Panc1 (cell line): ENCODE data around the gene CEP41. TPM values are rescaled to one million over a fixed set of nuclear protein-coding genes. Genes with fewer than 3 reads are reported as not detected.

ENCODE experiments used
- ATAC-seq: fragments of 200-7000 bp; cut with Tn5 transposase; 2 replicates; pipeline ENCODE4 v1.9.1; 2020; ENCODE audit warnings: mild to moderate bottlenecking, moderate library complexity
- BruUV-seq: library from RNA; stranded (reverse); fragments of 400-500 nt; replicated peaks from 2 replicates; lab custom pipeline; 2021; lab: Mats Ljungman, UMichigan
- CTCF ChIA-PET: fragments of 300-600 bp; sonication (Branson Sonifier 250); formaldehyde crosslinking; loops from one replicate; lab custom pipeline; 2022; ENCODE audit warnings: antibody characterized with exemption; lab: Charles Lee
- POLR2A ChIA-PET: fragments of 300-600 bp; sonication (Branson Sonifier 250); formaldehyde crosslinking; loops from one replicate; lab custom pipeline; 2022; ENCODE audit warnings: antibody characterized with exemption; lab: Charles Lee
- DNase-seq: peaks from one replicate; pipeline ENCODE4 v3.0.0-alpha.2; 2010; ENCODE audit warnings: low read depth, low spot score
- H3K27ac ChIP-seq: 2 replicates; pipeline ENCODE4 v1.5.1; 2011; ENCODE audit warnings: mild to moderate bottlenecking, low read length, inconsistent platforms
- H3K27me3 ChIP-seq: fragments of 200-500 bp; sonication (Bioruptor generic); 2 replicates; pipeline ENCODE4 v1.6.0; 2014; ENCODE audit warnings: low read length, inconsistent platforms; ENCODE audit not compliant: control insufficient read depth, insufficient read depth
- H3K36me3 ChIP-seq: fragments of 200-500 bp; sonication (Bioruptor generic); 2 replicates; pipeline ENCODE4 v1.5.1; 2014; ENCODE audit warnings: inconsistent platforms, mild to moderate bottlenecking, low read length, moderate library complexity; ENCODE audit not compliant: control insufficient read depth, insufficient read depth
- H3K4me1 ChIP-seq: 2 replicates; pipeline ENCODE4 v1.5.1; 2011; ENCODE audit warnings: inconsistent platforms, mild to moderate bottlenecking, low read length, moderate library complexity; ENCODE audit not compliant: control insufficient read depth, insufficient read depth
- H3K4me3 ChIP-seq, 2 experiments: 2 replicates each; pipeline ENCODE4 v1.5.1; 2011 to 2012; ENCODE audit warnings: low read depth in 2 of 2, low read length in 2 of 2, mild to moderate bottlenecking in 2 of 2, inconsistent platforms in 1 of 2, moderate library complexity in 1 of 2
- H3K9me3 ChIP-seq: fragments of 200-500 bp; sonication (Bioruptor generic); 2 replicates; pipeline ENCODE4 v1.5.1; 2014; ENCODE audit warnings: low read depth, mild to moderate bottlenecking, inconsistent platforms, low read length, moderate library complexity; ENCODE audit not compliant: control insufficient read depth, insufficient read depth
- POLR2AphosphoS5 ChIP-seq: IDR thresholded peaks from 2 replicates; pipeline ENCODE4 v1.6.1; 2012; ENCODE audit warnings: mild to moderate bottlenecking, low read depth, low read length, moderate library complexity
- SIN3A ChIP-seq: IDR thresholded peaks from 2 replicates; pipeline ENCODE4 v1.6.1; 2012; ENCODE audit warnings: low read depth, mild to moderate bottlenecking, low read length, moderate library complexity, borderline replicate concordance; ENCODE audit not compliant: insufficient read depth
- TCF7L2 ChIP-seq: IDR thresholded peaks from 2 replicates; pipeline ENCODE4 v1.6.1; 2011; ENCODE audit warnings: mild to moderate bottlenecking, low read depth, low read length, inconsistent platforms
- in situ Hi-C: cut with HindIII; loops from 2 replicates; pipeline ENCODE4 v1.10.0; 2016; ENCODE audit warnings: low sequenced_read_pairs, low pct_unique_long_range_greater_than_20kb
- intact Hi-C: fragments of 100-400 bp; cut with micrococcal nuclease; formaldehyde crosslinking; loops from one replicate; pipeline ENCODE4 v1.10.0; 2022; ENCODE audit not compliant: unreplicated experiment
- total RNA-seq: library from RNA; stranded (reverse); gene quantifications from one replicate; pipeline ENCODE4 v1.2.1, GENCODE V29; 2021; ENCODE audit not compliant: unreplicated experiment
- TF ChIP-seq, protein P1 (sequence below): fragments of 450-650 bp; IDR thresholded peaks from 2 replicates; pipeline ENCODE4 v1.5.1; 2017; ENCODE audit warnings: mild to moderate bottlenecking
- TF ChIP-seq, protein P2 (sequence below), 2 experiments: IDR thresholded peaks; 2 replicates each; pipeline ENCODE4 v1.6.1; 2011 to 2012; ENCODE audit warnings: low read depth in 2 of 2, control low read depth in 1 of 2, low read length in 1 of 2, mild to moderate bottlenecking in 1 of 2, moderate library complexity in 1 of 2; ENCODE audit not compliant: insufficient read depth in 1 of 2

Gene CEP41
- total RNA-seq, 1 experiment from 2014 or later = 13.2 TPM

DNA sequence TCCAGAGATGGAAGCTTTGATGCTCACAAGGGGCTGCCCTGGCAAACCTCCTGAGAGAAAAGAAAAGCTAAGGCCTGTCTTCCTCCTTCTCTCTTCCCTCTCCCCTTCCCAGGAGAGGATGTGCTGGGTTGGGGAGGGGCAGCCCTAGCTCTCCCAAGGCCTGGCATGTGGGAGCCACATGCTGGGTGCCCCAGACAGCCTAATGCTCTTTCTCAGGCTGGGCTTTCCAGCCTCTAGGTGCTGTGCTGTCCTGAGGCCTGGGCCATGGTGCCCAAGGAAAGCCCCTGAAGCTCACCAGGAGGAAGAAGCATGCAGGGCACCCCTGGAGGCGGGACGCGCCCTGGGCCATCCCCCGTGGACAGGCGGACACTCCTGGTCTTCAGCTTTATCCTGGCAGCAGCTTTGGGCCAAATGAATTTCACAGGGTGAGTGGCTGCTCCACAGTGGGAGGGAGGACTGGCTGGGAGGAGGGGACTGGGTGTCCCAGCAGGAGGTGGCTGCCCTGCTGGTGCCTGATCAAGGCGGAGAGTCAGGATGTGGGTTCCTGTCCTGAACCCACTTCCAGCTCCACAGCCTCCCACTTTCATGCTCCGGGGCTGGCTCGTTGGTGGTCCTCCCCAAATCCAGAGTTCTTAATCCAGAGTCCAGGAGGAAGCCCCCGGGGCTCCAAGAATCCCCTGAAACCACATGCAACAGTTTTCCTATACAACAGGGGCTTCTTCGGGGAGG is 94.5 kb downstream of the CEP41 start:
- no peak overlapping the region for H3K27ac ChIP-seq
- no TSS peak for BruUV-seq
- DNase-seq (no peak), ATAC-seq (no peak)
- ChIA-PET CTCF (no interaction called here), POLR2A (no interaction called here)
- H3K4me1 ChIP-seq = no peaks in the 10 kb centered on the region
- H3K4me3 ChIP-seq = no peak overlapping the region
- peaks cover 4% of the 10 kb centered on the region; the same call in 1 of the 2 replicates for H3K9me3 ChIP-seq
- in situ Hi-C loops = no loop called here
- H3K27me3 ChIP-seq = no peaks in the 10 kb centered on the region
- no peaks in the 10 kb centered on the region for H3K36me3 ChIP-seq
- TF ChIP-seq, protein P1, sequence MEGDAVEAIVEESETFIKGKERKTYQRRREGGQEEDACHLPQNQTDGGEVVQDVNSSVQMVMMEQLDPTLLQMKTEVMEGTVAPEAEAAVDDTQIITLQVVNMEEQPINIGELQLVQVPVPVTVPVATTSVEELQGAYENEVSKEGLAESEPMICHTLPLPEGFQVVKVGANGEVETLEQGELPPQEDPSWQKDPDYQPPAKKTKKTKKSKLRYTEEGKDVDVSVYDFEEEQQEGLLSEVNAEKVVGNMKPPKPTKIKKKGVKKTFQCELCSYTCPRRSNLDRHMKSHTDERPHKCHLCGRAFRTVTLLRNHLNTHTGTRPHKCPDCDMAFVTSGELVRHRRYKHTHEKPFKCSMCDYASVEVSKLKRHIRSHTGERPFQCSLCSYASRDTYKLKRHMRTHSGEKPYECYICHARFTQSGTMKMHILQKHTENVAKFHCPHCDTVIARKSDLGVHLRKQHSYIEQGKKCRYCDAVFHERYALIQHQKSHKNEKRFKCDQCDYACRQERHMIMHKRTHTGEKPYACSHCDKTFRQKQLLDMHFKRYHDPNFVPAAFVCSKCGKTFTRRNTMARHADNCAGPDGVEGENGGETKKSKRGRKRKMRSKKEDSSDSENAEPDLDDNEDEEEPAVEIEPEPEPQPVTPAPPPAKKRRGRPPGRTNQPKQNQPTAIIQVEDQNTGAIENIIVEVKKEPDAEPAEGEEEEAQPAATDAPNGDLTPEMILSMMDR = no peak
- TF ChIP-seq TCF7L2 (no peak), SIN3A (no peak), POLR2AphosphoS5 (no peak)
- TF ChIP-seq, protein P2, sequence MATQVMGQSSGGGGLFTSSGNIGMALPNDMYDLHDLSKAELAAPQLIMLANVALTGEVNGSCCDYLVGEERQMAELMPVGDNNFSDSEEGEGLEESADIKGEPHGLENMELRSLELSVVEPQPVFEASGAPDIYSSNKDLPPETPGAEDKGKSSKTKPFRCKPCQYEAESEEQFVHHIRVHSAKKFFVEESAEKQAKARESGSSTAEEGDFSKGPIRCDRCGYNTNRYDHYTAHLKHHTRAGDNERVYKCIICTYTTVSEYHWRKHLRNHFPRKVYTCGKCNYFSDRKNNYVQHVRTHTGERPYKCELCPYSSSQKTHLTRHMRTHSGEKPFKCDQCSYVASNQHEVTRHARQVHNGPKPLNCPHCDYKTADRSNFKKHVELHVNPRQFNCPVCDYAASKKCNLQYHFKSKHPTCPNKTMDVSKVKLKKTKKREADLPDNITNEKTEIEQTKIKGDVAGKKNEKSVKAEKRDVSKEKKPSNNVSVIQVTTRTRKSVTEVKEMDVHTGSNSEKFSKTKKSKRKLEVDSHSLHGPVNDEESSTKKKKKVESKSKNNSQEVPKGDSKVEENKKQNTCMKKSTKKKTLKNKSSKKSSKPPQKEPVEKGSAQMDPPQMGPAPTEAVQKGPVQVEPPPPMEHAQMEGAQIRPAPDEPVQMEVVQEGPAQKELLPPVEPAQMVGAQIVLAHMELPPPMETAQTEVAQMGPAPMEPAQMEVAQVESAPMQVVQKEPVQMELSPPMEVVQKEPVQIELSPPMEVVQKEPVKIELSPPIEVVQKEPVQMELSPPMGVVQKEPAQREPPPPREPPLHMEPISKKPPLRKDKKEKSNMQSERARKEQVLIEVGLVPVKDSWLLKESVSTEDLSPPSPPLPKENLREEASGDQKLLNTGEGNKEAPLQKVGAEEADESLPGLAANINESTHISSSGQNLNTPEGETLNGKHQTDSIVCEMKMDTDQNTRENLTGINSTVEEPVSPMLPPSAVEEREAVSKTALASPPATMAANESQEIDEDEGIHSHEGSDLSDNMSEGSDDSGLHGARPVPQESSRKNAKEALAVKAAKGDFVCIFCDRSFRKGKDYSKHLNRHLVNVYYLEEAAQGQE (IDR thresholded peaks at IDR 0.05; ENCODE audit: insufficient read depth in 1 of 2, low read depth in 2 of 2, low read length in 1 of 2) = no peak
- intact Hi-C loops = no loop called here

DNA sequence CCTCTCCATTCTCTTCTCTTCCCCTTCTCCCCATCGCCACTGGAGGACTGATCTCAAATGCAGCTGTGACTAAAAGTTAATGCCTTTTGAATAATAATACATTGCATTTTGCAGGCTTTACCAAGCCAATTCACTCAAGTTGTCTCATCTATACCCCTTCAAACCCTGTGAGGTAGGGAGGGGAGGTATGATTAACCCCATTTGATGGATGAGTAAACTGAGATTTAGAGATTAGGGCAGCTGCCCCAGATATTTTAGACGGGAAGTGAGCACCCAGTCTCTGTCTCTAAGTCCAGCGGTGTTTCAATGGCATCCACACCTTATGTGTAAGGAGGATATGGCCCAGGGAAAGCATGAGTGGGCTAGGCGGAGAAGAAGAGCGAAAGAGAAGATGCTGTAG is 95.1 kb downstream of the CEP41 start:
- Histone ChIP-seq H3K9me3 (peaks cover 4% of the 10 kb centered on the region; the same call in 1 of the 2 replicates), H3K36me3 (no peaks in the 10 kb centered on the region), H3K27me3 (no peaks in the 10 kb centered on the region), H3K27ac (no peak overlapping the region), H3K4me3 (no peak overlapping the region), H3K4me1 (no peaks in the 10 kb centered on the region)
- TF ChIP-seq POLR2AphosphoS5 (no peak), SIN3A (no peak), TCF7L2 (no peak)
- TF ChIP-seq, protein P2 (IDR thresholded peaks at IDR 0.05; ENCODE audit: insufficient read depth in 1 of 2, low read depth in 2 of 2, low read length in 1 of 2) = no peak
- TF ChIP-seq, protein P1 = no peak
- no peak for DNase-seq
- intact Hi-C loops = no loop called here
- POLR2A ChIA-PET = no interaction called here
- in situ Hi-C loops = no loop called here
- ATAC-seq = no peak
- CTCF ChIA-PET = no interaction called here
- BruUV-seq = no TSS peak
